Lower lobe of right lung (tissue), 2 donors: ENCODE results near the gene TBC1D2. TPM values are rescaled to one million over a fixed set of nuclear protein-coding genes. Genes with fewer than 3 reads are reported as not detected.

ENCODE experiments used
- ATAC-seq, 2 donors: fragments of 200-7000 bp; cut with Tn5 transposase; one replicate each; pipeline ENCODE4 v1.9.1; 2020 to 2022; ENCODE audit warnings: mild to moderate bottlenecking in 2 of 2, moderate library complexity in 2 of 2
- DNase-seq: peaks from one replicate; pipeline ENCODE4 v3.0.0-alpha.2; 2020
- H3K27ac ChIP-seq: fragments of 200-600 bp; one replicate; pipeline ENCODE4 v1.8.0; 2022
- H3K27me3 ChIP-seq: fragments of 200-600 bp; one replicate; pipeline ENCODE4 v1.8.0; 2022; ENCODE audit warnings: low read depth
- H3K36me3 ChIP-seq: fragments of 200-600 bp; one replicate; pipeline ENCODE4 v1.8.0; 2022; ENCODE audit warnings: mild to moderate bottlenecking
- H3K4me1 ChIP-seq: fragments of 200-600 bp; one replicate; pipeline ENCODE4 v1.8.0; 2022
- H3K4me3 ChIP-seq: fragments of 200-600 bp; one replicate; pipeline ENCODE4 v1.8.0; 2022; ENCODE audit warnings: mild to moderate bottlenecking
- H3K9me3 ChIP-seq: fragments of 200-600 bp; one replicate; pipeline ENCODE4 v1.8.0; 2022
- CTCF ChIP-seq: fragments of 200-600 bp; IDR thresholded peaks from one replicate; pipeline ENCODE4 v1.8.0; 2022; ENCODE audit warnings: antibody characterized with exemption, mild to moderate bottlenecking
- intact Hi-C: fragments of 100-400 bp; cut with DNase I; formaldehyde crosslinking; loops from one replicate; pipeline ENCODE4 v1.11.0; 2022
- total RNA-seq: library from RNA; stranded (reverse); fragmentation: NEBNext Ultra II Directional; extraction: Animal tissue kit (Norgen Biotek cat#: 25700); gene quantifications from one replicate; pipeline ENCODE4 v1.2.1, GENCODE V29; 2021
- donor health status: DM: no; HTN: yes; CAD: no; lungs with severe emphysema.

The TBC1D2 gene
- total RNA-seq, 1 donor from 2014 or later, result 64.3 TPM

GRCh38 chr9:98189412-98189811 is 66.0 kb downstream of the TBC1D2 start:
- ATAC-seq (no peak), DNase-seq (no peak)
- Histone ChIP-seq H3K27ac (no peak overlapping the region), H3K4me3 (no peak overlapping the region), H3K9me3 (no peaks in the 10 kb centered on the region), H3K4me1 (peaks cover 9% of the 10 kb centered on the region), H3K36me3 (no peaks in the 10 kb centered on the region), H3K27me3 (no peaks in the 10 kb centered on the region)
- intact Hi-C loops, result no loop called here
- TF ChIP-seq CTCF, result no peak

- H3K9me3 ChIP-seq, result no peaks in the 10 kb centered on the region
- H3K4me3 ChIP-seq, result no peak overlapping the region
- peaks cover under 1% of the 10 kb centered on the region for H3K4me1 ChIP-seq
- H3K36me3 ChIP-seq, result no peaks in the 10 kb centered on the region
- intact Hi-C loops, result no loop called here
- DNase-seq, result no peak
- no peak for TF ChIP-seq CTCF
- ATAC-seq, result no peak
- no peak overlapping the region for H3K27ac ChIP-seq
- H3K27me3 ChIP-seq, result no peaks in the 10 kb centered on the region
Observed at GRCh38 chr9:98187926-98188325, 67.5 kb downstream of the TBC1D2 start.

GRCh38 chr9:98186236-98186635 is 69.2 kb downstream of the TBC1D2 start:
- Histone ChIP-seq H3K4me1 (no peaks in the 10 kb centered on the region), H3K27ac (no peak overlapping the region), H3K36me3 (no peaks in the 10 kb centered on the region), H3K27me3 (no peaks in the 10 kb centered on the region), H3K4me3 (no peak overlapping the region), H3K9me3 (no peaks in the 10 kb centered on the region)
- no peak for TF ChIP-seq CTCF
- intact Hi-C loops, result no loop called here
- ATAC-seq (no peak), DNase-seq (no peak)

- TF ChIP-seq CTCF, result no peak
- Histone ChIP-seq H3K27ac (no peak overlapping the region), H3K4me3 (no peak overlapping the region), H3K36me3 (no peaks in the 10 kb centered on the region), H3K9me3 (no peaks in the 10 kb centered on the region), H3K27me3 (no peaks in the 10 kb centered on the region), H3K4me1 (no peaks in the 10 kb centered on the region)
- intact Hi-C loops, result no loop called here
- ATAC-seq (peak; percentile 43 to 63), DNase-seq (no peak)
Observed at GRCh38 chr9:98185611-98186171, 69.8 kb downstream of the TBC1D2 start.

- intact Hi-C loops, result no loop called here
- ATAC-seq, result peak in 1 of 2 donors; percentile 7
- no peaks in the 10 kb centered on the region for H3K9me3 ChIP-seq
- TF ChIP-seq CTCF, result no peak
- no peak for DNase-seq
- no peaks in the 10 kb centered on the region for H3K27me3 ChIP-seq
- H3K27ac ChIP-seq, result no peak overlapping the region
- no peak overlapping the region for H3K4me3 ChIP-seq
- H3K4me1 ChIP-seq, result no peaks in the 10 kb centered on the region
- H3K36me3 ChIP-seq, result no peaks in the 10 kb centered on the region
Observed at GRCh38 chr9:98185021-98185567, 70.4 kb downstream of the TBC1D2 start.
